ENCODE results near the gene COPS8. TPM values are rescaled to one million over a fixed set of nuclear protein-coding genes. Genes with fewer than 3 reads are reported as not detected.

The COPS8 gene
- total RNA-seq, 1 experiment from 2014 or later = 51.0 TPM

GRCh38 chr2:237044281-237044680 is 41.4 kb upstream of the COPS8 start (continued):
- TF ChIP-seq, protein P1, sequence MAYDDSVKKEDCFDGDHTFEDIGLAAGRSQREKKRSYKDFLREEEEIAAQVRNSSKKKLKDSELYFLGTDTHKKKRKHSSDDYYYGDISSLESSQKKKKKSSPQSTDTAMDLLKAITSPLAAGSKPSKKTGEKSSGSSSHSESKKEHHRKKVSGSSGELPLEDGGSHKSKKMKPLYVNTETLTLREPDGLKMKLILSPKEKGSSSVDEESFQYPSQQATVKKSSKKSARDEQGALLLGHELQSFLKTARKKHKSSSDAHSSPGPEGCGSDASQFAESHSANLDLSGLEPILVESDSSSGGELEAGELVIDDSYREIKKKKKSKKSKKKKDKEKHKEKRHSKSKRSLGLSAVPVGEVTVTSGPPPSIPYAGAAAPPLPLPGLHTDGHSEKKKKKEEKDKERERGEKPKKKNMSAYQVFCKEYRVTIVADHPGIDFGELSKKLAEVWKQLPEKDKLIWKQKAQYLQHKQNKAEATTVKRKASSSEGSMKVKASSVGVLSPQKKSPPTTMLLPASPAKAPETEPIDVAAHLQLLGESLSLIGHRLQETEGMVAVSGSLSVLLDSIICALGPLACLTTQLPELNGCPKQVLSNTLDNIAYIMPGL (CRISPR knock-in tag; IDR thresholded peaks at IDR 0.05) = no peak
- TF ChIP-seq TEAD1 (CRISPR knock-in tag; IDR thresholded peaks at IDR 0.05) = no peak

- H3K4me3 Mint-ChIP-seq = no peak overlapping the region
- POLR2A ChIA-PET = no interaction called here
- ATAC-seq (no peak), DNase-seq (ENCODE audit: low spot score) (no peak)
- no peak overlapping the region for H3K27ac Mint-ChIP-seq
- no peaks in the 10 kb centered on the region for H3K27me3 Mint-ChIP-seq (ENCODE audit: low read depth)
- TF ChIP-seq FOXP4 (CRISPR knock-in tag; IDR thresholded peaks at IDR 0.05) = no peak
- no peak for TF ChIP-seq NR2C2 (CRISPR knock-in tag; IDR thresholded peaks at IDR 0.05)
- TF ChIP-seq ZNF423 (CRISPR knock-in tag; IDR thresholded peaks at IDR 0.05) = no peak
- TF ChIP-seq ESRRA (CRISPR knock-in tag; IDR thresholded peaks at IDR 0.05; ENCODE audit: borderline replicate concordance) = no peak
- no peak for TF ChIP-seq IRF1 (CRISPR knock-in tag; IDR thresholded peaks at IDR 0.05)
- no peak for TF ChIP-seq MXD4 (CRISPR knock-in tag; IDR thresholded peaks at IDR 0.05; ENCODE audit: borderline replicate concordance)
- TF ChIP-seq, protein P2, sequence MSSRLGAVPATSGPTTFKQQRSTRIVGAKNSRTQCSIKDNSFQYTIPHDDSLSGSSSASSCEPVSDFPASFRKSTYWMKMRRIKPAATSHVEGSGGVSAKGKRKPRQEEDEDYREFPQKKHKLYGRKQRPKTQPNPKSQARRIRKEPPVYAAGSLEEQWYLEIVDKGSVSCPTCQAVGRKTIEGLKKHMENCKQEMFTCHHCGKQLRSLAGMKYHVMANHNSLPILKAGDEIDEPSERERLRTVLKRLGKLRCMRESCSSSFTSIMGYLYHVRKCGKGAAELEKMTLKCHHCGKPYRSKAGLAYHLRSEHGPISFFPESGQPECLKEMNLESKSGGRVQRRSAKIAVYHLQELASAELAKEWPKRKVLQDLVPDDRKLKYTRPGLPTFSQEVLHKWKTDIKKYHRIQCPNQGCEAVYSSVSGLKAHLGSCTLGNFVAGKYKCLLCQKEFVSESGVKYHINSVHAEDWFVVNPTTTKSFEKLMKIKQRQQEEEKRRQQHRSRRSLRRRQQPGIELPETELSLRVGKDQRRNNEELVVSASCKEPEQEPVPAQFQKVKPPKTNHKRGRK (CRISPR knock-in tag; IDR thresholded peaks at IDR 0.05; ENCODE audit: borderline replicate concordance) = no peak
- TF ChIP-seq, protein P3, sequence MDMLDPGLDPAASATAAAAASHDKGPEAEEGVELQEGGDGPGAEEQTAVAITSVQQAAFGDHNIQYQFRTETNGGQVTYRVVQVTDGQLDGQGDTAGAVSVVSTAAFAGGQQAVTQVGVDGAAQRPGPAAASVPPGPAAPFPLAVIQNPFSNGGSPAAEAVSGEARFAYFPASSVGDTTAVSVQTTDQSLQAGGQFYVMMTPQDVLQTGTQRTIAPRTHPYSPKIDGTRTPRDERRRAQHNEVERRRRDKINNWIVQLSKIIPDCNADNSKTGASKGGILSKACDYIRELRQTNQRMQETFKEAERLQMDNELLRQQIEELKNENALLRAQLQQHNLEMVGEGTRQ (CRISPR knock-in tag; IDR thresholded peaks at IDR 0.05) = no peak
- H3K9me3 Mint-ChIP-seq = peaks cover 34% of the 10 kb centered on the region
- CTCF ChIA-PET = no interaction called here
- peaks cover 24% of the 10 kb centered on the region for H3K36me3 Mint-ChIP-seq
- peaks cover 26% of the 10 kb centered on the region for H3K4me1 Mint-ChIP-seq
These were observed 40.2 kb upstream of the COPS8 start for GRCh38 chr2:237045449-237045848.

GRCh38 chr2:237048595-237048994 is 37.1 kb upstream of the COPS8 start:
- ChIA-PET POLR2A (no interaction called here), CTCF (no interaction called here)
- peaks cover 34% of the 10 kb centered on the region for H3K9me3 Mint-ChIP-seq
- DNase-seq (ENCODE audit: low spot score) (no peak), ATAC-seq (no peak)
- peaks cover 24% of the 10 kb centered on the region for H3K36me3 Mint-ChIP-seq
- H3K27ac Mint-ChIP-seq = no peak overlapping the region
- 0 out of 2 replicates have a peak, but pooled peaks cover 2% of the 10 kb centered on the region for H3K4me1 Mint-ChIP-seq
- TF ChIP-seq OVOL2 (CRISPR knock-in tag; IDR thresholded peaks at IDR 0.05; ENCODE audit: borderline replicate concordance) (no peak), ZNF317 (CRISPR knock-in tag; IDR thresholded peaks at IDR 0.05; ENCODE audit: borderline replicate concordance, low read depth) (peak; percentile 97)
- no peak overlapping the region for H3K4me3 Mint-ChIP-seq
- no peaks in the 10 kb centered on the region for H3K27me3 Mint-ChIP-seq (ENCODE audit: low read depth)

GRCh38 chr2:237051861-237052260 is 33.8 kb upstream of the COPS8 start:
- TF ChIP-seq SMAD4 (CRISPR knock-in tag; IDR thresholded peaks at IDR 0.05) = no peak
- no peak for TF ChIP-seq NR2C2 (CRISPR knock-in tag; IDR thresholded peaks at IDR 0.05)
- no peak for TF ChIP-seq USF1 (CRISPR knock-in tag; IDR thresholded peaks at IDR 0.05)
- no peak for TF ChIP-seq CREB1 (CRISPR knock-in tag; IDR thresholded peaks at IDR 0.05)
- TF ChIP-seq GABPB1 (CRISPR knock-in tag; IDR thresholded peaks at IDR 0.05) = no peak
- TF ChIP-seq KAT7 (CRISPR knock-in tag; IDR thresholded peaks at IDR 0.05; ENCODE audit: borderline replicate concordance) = no peak
- no peak for TF ChIP-seq ZNF532 (CRISPR knock-in tag; IDR thresholded peaks at IDR 0.05; ENCODE audit: borderline replicate concordance)
- TF ChIP-seq ZNF219 (CRISPR knock-in tag; IDR thresholded peaks at IDR 0.05; ENCODE audit: borderline replicate concordance) = no peak
- Mint-ChIP-seq H3K27ac (no peak overlapping the region), H3K4me3 (no peak overlapping the region), H3K9me3 (peaks cover 34% of the 10 kb centered on the region), H3K36me3 (peaks cover 24% of the 10 kb centered on the region), H3K4me1 (peaks cover 2% of the 10 kb centered on the region; the same call in 1 of the 2 replicates), H3K27me3 (ENCODE audit: low read depth) (no peaks in the 10 kb centered on the region)
- POLR2A ChIA-PET = no interaction called here
- CTCF ChIA-PET = no interaction called here
- ATAC-seq (no peak), DNase-seq (ENCODE audit: low spot score) (no peak)

Measured in WTC11 (cell line).